ENCODE measurements around the gene BNIP3.
"Not testable (repeated sequence)": the region's sequence is repeated elsewhere in the genome, so short reads cannot be mapped to it uniquely, and the experiment has no call there.

BNIP3 gene

GRCh38 chr10:132001238-132001972, 19.7 kb upstream of the BNIP3 start:
- no peak for DNase-seq

GRCh38 chr10:131998845-131999681, 17.3 kb upstream of the BNIP3 start:
- no peak for DNase-seq

- DNase-seq = no peak
Measured at GRCh38 chr10:131998050-131998844, 16.5 kb upstream of the BNIP3 start.

GRCh38 chr10:131997366-131998049, 15.8 kb upstream of the BNIP3 start:
- DNase-seq = no peak

DNA sequence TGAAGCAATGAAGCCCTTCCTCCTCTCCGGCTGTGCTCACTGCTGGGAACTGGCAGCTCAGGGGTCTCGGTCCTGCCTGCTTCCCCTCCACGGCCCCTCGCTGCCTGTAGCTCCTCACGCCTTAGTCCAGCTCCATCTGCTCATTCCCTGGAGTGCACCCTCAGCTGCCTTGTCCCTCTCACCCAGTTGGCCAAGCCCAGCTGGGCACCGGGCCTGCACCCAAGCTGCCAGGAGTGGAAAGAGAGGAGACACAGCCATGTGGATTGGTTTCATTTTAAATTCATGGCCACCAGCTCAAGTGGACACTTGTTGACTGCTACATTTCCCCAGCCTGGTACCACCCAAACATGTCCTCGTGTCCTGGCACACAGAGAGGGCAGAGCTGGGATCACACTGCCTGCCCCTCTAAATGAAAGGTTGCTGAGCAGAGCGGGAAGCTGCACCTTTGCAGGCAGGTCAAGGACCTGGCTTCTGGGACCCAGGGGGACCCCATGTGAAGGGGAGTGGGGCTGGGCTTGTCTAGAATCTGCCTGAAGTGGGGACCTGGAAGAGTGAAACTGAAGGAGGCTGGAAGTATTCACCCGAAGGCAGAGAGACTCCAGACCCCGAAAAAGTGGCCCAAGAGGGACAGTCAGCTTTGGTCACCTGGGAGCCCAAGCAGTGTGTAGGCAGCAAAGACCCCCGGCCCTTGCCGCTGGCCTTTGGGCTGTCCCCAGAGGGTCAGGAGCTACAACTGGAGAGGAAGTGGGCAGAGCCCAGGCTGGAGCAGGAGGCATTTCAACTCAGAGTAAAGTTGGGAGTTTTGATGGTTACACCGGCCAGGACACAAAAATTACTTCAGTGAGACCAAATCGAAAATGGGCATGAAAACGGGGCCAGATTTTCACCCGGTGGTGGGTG, 15.0 kb upstream of the BNIP3 start:
- no peak for DNase-seq

- DNase-seq = no peak
Measured at GRCh38 chr10:131994435-131994834, 12.7 kb upstream of the BNIP3 start.

GRCh38 chr10:131993275-131993674, 11.6 kb upstream of the BNIP3 start:
- no peak for DNase-seq

DNA sequence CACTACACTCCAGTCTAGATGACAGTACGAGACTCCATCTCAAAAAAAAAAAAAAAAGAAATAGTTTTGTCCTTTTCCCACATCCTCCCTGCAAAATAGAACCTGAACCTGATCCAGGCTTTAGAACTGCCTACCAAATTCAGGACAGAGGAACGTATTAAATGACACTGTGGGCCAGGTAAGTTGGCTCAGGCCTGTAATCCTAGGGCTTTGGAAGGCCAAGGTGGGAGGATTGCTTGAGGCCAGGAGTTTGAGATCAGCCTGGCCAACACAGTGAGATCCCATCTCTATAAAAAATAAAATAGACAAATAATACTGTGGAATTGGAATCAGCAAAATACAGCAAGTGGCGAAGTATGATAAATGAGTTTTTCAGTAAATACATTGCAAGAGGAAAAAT, 10.0 kb upstream of the BNIP3 start:
- no peak for DNase-seq

- not testable (repeated sequence) for DNase-seq
Measured at GRCh38 chr10:131987786-131988185, 6.1 kb upstream of the BNIP3 start.

GRCh38 chr10:131987301-131987700, 5.6 kb upstream of the BNIP3 start:
- DNase-seq = not testable (repeated sequence)

- DNase-seq = not testable (repeated sequence)
Measured at GRCh38 chr10:131986851-131987250, 5.1 kb upstream of the BNIP3 start.

DNA sequence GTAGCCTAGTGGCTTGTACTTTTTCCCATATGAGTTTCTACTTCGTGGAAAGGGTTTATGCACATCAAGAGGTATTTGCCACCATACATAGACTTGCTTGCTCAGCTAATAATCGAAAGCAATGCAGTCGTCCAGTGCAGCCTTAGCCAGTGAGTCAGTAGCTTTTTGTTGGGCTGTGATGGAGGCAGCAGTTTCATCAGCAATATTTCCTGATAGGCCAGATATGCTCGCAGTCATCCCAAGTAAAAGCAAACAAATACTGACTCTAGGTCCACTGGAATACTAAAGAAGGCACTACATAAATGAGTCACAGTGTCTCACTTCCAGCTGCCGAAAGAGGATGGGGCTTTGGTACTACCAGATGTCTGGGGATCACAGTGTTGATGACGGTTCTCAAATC, 2.1 kb upstream of the BNIP3 start:
- DNase-seq = no peak

DNA sequence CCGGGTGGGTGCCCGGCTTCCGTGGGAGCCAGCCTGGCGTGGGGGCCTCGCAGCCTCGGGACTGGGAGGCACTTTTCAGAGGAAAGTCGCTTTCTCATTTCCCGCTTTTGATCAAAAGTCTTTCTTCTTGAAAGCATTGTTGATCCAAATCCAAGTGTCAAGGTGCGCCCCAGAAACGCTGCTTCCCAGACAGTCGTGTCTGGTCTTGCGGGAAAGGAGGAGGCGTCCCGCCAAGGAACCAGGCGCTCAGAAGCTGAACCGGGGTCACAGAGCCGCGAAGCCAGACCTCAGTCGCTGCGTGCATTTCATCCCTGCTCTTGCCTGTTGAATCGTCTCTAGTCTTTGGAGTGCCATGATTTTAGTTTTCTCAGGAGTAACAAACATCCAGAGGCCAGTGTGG, 1.1 kb upstream of the BNIP3 start:
- DNase-seq = no peak

- DNase-seq = no peak
Measured at GRCh38 chr10:131982185-131982756, 548 bp upstream of the BNIP3 start.

DNA sequence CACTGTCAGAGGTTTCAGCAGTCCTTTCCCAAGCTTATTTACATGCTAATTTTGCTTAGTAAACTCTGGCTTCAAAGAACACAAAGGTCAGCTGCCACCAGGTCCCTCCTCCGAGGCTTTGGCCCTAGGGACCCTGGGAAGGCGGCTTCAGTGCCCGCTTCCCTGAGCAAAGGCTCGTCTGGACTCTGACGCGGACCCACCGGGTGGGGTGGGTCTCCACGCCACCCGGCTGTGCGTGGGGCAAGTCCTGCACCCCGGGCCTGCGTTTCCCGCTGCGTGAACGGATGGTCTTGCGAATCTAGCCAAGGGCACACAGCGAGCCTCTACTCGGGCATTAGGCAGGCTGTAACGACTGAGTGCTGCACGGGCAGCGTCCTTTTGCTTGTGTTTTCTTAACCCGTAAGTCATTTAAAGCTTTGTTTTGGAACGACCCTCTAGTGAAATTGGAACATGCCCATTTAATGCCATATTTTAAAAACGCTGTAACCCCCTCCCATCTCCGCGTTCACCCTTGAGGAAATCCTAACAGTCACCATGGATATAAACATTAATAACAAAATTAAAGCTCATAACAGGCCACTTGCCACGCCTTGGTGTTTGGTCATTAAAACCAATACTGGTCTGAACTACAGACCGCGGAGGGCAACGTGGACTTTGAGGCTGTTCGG, 828 bp downstream of the BNIP3 start:
- no peak for DNase-seq

- DNase-seq = no peak
Measured at GRCh38 chr10:131980321-131980720, 1.4 kb downstream of the BNIP3 start.

GRCh38 chr10:131979821-131980270, 1.9 kb downstream of the BNIP3 start:
- DNase-seq = no peak

GRCh38 chr10:131979336-131979735, 2.4 kb downstream of the BNIP3 start:
- no peak for DNase-seq

GRCh38 chr10:131978851-131979250, 2.9 kb downstream of the BNIP3 start:
- no peak for DNase-seq

GRCh38 chr10:131978366-131978765, 3.4 kb downstream of the BNIP3 start:
- no peak for DNase-seq

Data from activated CD4-positive, alpha-beta T cell treated with anti-CD3 and anti-CD28 coated beads for 1 hour (primary cell).